H1 (cell line): ENCODE results near the gene DCBLD2. TPM values are rescaled to one million over a fixed set of nuclear protein-coding genes. Genes with fewer than 3 reads are reported as not detected.

Source experiments
- BRCA1 ChIP-seq: IDR thresholded peaks from 2 replicates; pipeline ENCODE4 v1.6.1; 2012; ENCODE audit warnings: low read depth, low read length, improper control_type of control experiment
- HDAC2 ChIP-seq, 2 experiments: fragments of 300-600 bp in 1 of 2; sonication (generic) in 1 of 2; IDR thresholded peaks; 2 replicates each; pipeline ENCODE4 v1.6.1; 2011 to 2012; ENCODE audit warnings: low read depth in 2 of 2, low read length in 2 of 2, mild to moderate bottlenecking in 2 of 2, moderate library complexity in 2 of 2, borderline replicate concordance in 1 of 2, inconsistent platforms in 1 of 2
- RFX5 ChIP-seq: IDR thresholded peaks from 2 replicates; pipeline ENCODE4 v1.6.1; 2011; ENCODE audit warnings: low read depth, low read length, improper control_type of control experiment, borderline replicate concordance
- RNF2 ChIP-seq: fragments of 200-900, 300-1000 bp; sonication (generic); IDR thresholded peaks from 2 replicates; pipeline ENCODE4 v1.7.1; 2016; ENCODE audit warnings: borderline replicate concordance, low read depth, mild to moderate bottlenecking, antibody characterized with exemption, low read length; ENCODE audit not compliant: poor library complexity, severe bottlenecking; ENCODE audit errors: missing control alignments
- SIN3A ChIP-seq, 2 experiments: IDR thresholded peaks in 1 of 2; conservative IDR thresholded peaks in 1 of 2; 2 replicates each; pipeline ENCODE4 v1.6.1; 2011 to 2012; ENCODE audit warnings: low read length in 2 of 2, improper control_type of control experiment in 1 of 2, low read depth in 1 of 2, mild to moderate bottlenecking in 1 of 2
- SIRT6 ChIP-seq: IDR thresholded peaks from one replicate; pipeline ENCODE4 v1.7.1; 2012; ENCODE audit warnings: low read length, inconsistent platforms
- polyA plus RNA-seq, 7 experiments: library from polyadenylated mRNA; depleted of rRNA in 3 of 7; stranded (reverse) in 5 of 7; unstranded in 2 of 7; fragments of >200 nt in 5 of 7; fragments of 200-250 nt in 2 of 7; gene quantifications; 1 replicate in 5 of 7; 2 replicates in 1 of 7; 4 replicates in 1 of 7; pipeline versions ENCODE4 v1.2.1 to v1.2.3, GENCODE V29; 2011 to 2013; ENCODE audit warnings: missing spikeins in 2 of 7, mixed read lengths in 2 of 7
- total RNA-seq: library from RNA; stranded (reverse); fragmentation: NEBNext Ultra II Directional; extraction: Animal tissue kit (Norgen Biotek cat#: 25700); gene quantifications from 2 replicates; pipeline ENCODE4 v1.2.1, GENCODE V29; 2021

Gene DCBLD2
- total and polyA plus RNA-seq, 2 of the 8 experiments (the other 6 are each of a cell fraction or from before 2014, with no cell fraction given), result 19.6 to 63.8 TPM

GRCh38 chr3:98746882-98747281, 154.6 kb downstream of the DCBLD2 start (continued):
- TF ChIP-seq BRCA1 (no peak), SIN3A (conservative IDR thresholded peaks at IDR 0.05 in 1 of 2, IDR thresholded peaks at IDR 0.05 in 1 of 2; ENCODE audit: low read depth in 1 of 2, low read length in 2 of 2) (no peak), RFX5 (no peak), HDAC2 (IDR thresholded peaks at IDR 0.05; ENCODE audit: borderline replicate concordance in 1 of 2, low read depth in 2 of 2, low read length in 2 of 2) (no peak), SIRT6 (no peak), RNF2 (no peak)
- TF ChIP-seq, all 59 proteins: peak for 0
